DMS153 treated with DMSO at 0.1 percent for 48 hours (cell line): ENCODE data around the gene RECQL.
A peak's percentile ranks its signal among the peaks of the same experiment; 100 is the strongest.

Experiments used
- DNase-seq: peaks from one replicate; lab custom pipeline; 2025; ENCODE audit not compliant: unreplicated experiment; lab: John Stamatoyannopoulos, UW

The RECQL gene

GRCh38 chr12:21501258-21502163 is at the start of gene RECQL, which contains the start of gene GOLT1B:
RECQL (minus strand) TSS chr12:21501635; CDS start chr12:21499570, 2,065 bp downstream.
GOLT1B (plus strand) TSS chr12:21501789; CDS start chr12:21501924, 135 bp downstream.
- peak; percentile 96 for DNase-seq

GRCh38 chr12:21547437-21547836 is 46.0 kb upstream of the RECQL start:
- no peak for DNase-seq

- DNase-seq: no peak
Measured at GRCh38 chr12:21546716-21547115, 45.3 kb upstream of the RECQL start.

GRCh38 chr12:21545557-21545956 is 44.1 kb upstream of the RECQL start:
- DNase-seq: no peak

GRCh38 chr12:21543151-21543550 is 41.7 kb upstream of the RECQL start:
- DNase-seq: no peak

- DNase-seq: no peak
Measured at GRCh38 chr12:21542403-21542802, 41.0 kb upstream of the RECQL start.

GRCh38 chr12:21541773-21542172 is 40.3 kb upstream of the RECQL start:
- DNase-seq: no peak

GRCh38 chr12:21539797-21540196 is 38.4 kb upstream of the RECQL start:
- DNase-seq: peak; percentile 60

- DNase-seq: no peak
Measured at GRCh38 chr12:21538061-21538653, 36.7 kb upstream of the RECQL start.

GRCh38 chr12:21529456-21529855 is 28.0 kb upstream of the RECQL start:
- no peak for DNase-seq

- no peak for DNase-seq
Measured at GRCh38 chr12:21528953-21529352, 27.5 kb upstream of the RECQL start.

GRCh38 chr12:21527451-21528180 is 26.2 kb upstream of the RECQL start:
- peak; percentile 65 for DNase-seq

- DNase-seq: no peak
Measured at GRCh38 chr12:21526721-21527345, 25.4 kb upstream of the RECQL start.

GRCh38 chr12:21526053-21526452 is 24.6 kb upstream of the RECQL start, which contains the start of gene SPX:
SPX (plus strand) TSS chr12:21526296; CDS start chr12:21526473, 177 bp downstream.
- DNase-seq: peak; percentile 12

- DNase-seq: no peak
Measured at GRCh38 chr12:21523148-21523547, 21.7 kb upstream of the RECQL start.

GRCh38 chr12:21521541-21521940 is 20.1 kb upstream of the RECQL start:
- DNase-seq: no peak

- no peak for DNase-seq
Measured at GRCh38 chr12:21518451-21518850, 17.0 kb upstream of the RECQL start.

GRCh38 chr12:21516281-21516680 is 14.8 kb upstream of the RECQL start:
- no peak for DNase-seq

GRCh38 chr12:21509768-21510167 is 8.3 kb upstream of the RECQL start:
- DNase-seq: no peak

- DNase-seq: no peak
Measured at GRCh38 chr12:21507849-21508248, 6.4 kb upstream of the RECQL start.

GRCh38 chr12:21505888-21506287 is 4.5 kb upstream of the RECQL start:
- DNase-seq: no peak
